Mucosa of stomach (tissue), 1 donor: ENCODE results near the gene KNDC1.

ENCODE experiments used
- H3K27me3 ChIP-seq: one replicate; pipeline ENCODE4 v1.7.0; 2013; ENCODE audit warnings: mild to moderate bottlenecking, low read length; ENCODE audit not compliant: control insufficient read depth, insufficient read depth
- H3K36me3 ChIP-seq: one replicate; pipeline ENCODE4 v1.7.0; 2013; ENCODE audit warnings: low read length; ENCODE audit not compliant: control insufficient read depth, insufficient read depth
- H3K4me1 ChIP-seq: one replicate; pipeline ENCODE4 v1.7.0; 2013; ENCODE audit warnings: mild to moderate bottlenecking, low read length; ENCODE audit not compliant: control insufficient read depth, insufficient read depth
- H3K4me3 ChIP-seq: one replicate; pipeline ENCODE4 v1.7.0; 2013; ENCODE audit warnings: low read length
- H3K9ac ChIP-seq: one replicate; pipeline ENCODE4 v1.7.0; 2013; ENCODE audit warnings: mild to moderate bottlenecking, low read length, moderate library complexity
- H3K9me3 ChIP-seq: one replicate; pipeline ENCODE4 v1.7.0; 2013; ENCODE audit warnings: mild to moderate bottlenecking, low read length, moderate library complexity; ENCODE audit not compliant: control insufficient read depth
- donor health status: Pancreatic carcinoma.

The KNDC1 gene

DNA sequence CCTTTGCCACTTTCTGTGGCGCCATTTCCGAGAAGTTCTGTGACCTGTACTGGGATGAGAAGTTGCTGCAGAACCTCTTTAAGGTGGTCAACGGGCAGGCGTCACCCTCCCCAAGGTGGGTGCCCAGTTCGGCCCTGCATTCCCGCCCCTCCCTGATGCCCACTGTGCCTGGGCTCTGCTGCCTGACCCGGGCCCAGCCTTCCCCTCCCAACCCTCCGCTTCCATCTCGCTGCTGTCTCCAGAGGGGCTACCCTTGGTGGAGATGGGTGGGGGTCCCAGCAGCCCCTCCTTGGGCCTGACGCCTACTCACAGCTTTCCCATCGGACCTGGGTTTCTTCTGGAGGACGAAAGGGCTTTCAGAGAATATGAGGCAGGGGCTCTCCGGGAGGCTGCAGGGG, 39.5 kb downstream of the KNDC1 start:
- Histone ChIP-seq H3K36me3 (no peaks in the 10 kb centered on the region), H3K9me3 (no peaks in the 10 kb centered on the region), H3K9ac (no peak overlapping the region), H3K27me3 (no peaks in the 10 kb centered on the region), H3K4me3 (no peak overlapping the region), H3K4me1 (no peaks in the 10 kb centered on the region)

GRCh38 chr10:133199992-133200611, 40.1 kb downstream of the KNDC1 start:
- Histone ChIP-seq H3K4me3 (no peak overlapping the region), H3K9ac (no peak overlapping the region), H3K36me3 (no peaks in the 10 kb centered on the region), H3K27me3 (no peaks in the 10 kb centered on the region), H3K9me3 (no peaks in the 10 kb centered on the region), H3K4me1 (no peaks in the 10 kb centered on the region)

DNA sequence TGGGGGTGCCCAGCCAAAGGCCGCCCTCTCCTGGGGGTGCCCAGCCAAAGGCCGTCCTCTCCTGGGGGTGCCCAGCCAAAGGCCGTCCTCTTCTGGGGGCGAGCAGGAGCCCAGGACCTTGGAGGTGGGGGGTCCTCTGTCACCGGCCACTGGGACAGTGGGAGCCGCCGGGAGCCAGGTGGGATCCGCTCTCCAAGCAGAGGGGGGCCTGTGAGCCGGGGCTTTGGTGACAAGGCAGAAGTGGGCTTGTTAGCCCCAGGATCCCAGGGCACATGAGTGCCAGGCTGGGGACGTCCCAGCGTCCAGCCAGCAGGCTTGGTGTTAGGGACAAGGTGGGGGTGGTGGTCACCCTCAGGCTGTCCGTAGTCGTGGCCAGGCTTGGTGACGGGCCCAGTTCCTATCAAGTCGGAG, 40.6 kb downstream of the KNDC1 start:
- Histone ChIP-seq H3K27me3 (no peaks in the 10 kb centered on the region), H3K4me1 (no peaks in the 10 kb centered on the region), H3K36me3 (no peaks in the 10 kb centered on the region), H3K9me3 (no peaks in the 10 kb centered on the region), H3K4me3 (no peak overlapping the region), H3K9ac (no peak overlapping the region)

DNA sequence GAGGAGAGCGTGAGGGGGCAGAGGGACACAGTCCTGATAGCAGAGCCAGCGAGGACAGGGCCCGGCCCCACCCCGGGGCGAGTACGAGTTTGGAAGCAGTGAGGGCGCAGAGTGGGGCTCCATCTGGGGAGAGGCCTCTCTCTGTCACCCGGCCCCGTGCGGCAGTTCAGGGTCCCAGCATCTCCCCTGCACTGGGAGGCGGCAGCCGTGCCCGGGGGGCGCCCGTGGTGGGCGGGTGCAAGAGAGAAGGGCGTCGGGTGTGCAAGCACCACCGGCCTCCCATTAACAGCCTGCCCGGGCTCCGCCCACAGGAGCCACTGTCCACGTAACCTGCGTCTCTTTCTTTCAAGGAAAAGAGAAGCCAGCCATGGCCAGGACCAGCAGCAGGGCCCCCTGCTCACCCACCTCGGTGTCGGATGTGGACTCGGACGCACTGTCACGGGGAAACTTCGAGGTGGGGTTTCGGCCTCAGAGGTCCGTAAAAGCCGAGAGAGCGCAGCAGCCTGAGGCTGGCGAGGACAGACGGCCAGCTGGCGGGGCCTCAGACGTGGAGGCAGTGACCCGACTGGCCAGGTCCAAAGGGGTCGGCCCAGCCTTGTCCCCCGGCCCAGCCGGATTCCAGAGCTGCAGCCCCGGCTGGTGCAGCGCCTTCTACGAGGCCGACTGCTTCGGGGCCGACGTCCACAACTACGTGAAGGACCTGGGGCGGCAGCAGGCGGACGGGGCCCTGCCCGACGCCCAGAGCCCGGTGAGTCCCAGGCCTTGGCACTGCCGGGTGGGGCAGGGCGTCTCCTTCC, 41.3 kb downstream of the KNDC1 start:
- Histone ChIP-seq H3K27me3 (no peaks in the 10 kb centered on the region), H3K36me3 (no peaks in the 10 kb centered on the region), H3K9ac (no peak overlapping the region), H3K9me3 (no peaks in the 10 kb centered on the region), H3K4me1 (no peaks in the 10 kb centered on the region), H3K4me3 (no peak overlapping the region)

- Histone ChIP-seq H3K4me3 (no peak overlapping the region), H3K9me3 (no peaks in the 10 kb centered on the region), H3K9ac (no peak overlapping the region), H3K4me1 (no peaks in the 10 kb centered on the region), H3K36me3 (no peaks in the 10 kb centered on the region), H3K27me3 (no peaks in the 10 kb centered on the region)
These were observed 42.1 kb downstream of the KNDC1 start for GRCh38 chr10:133201948-133202725.

DNA sequence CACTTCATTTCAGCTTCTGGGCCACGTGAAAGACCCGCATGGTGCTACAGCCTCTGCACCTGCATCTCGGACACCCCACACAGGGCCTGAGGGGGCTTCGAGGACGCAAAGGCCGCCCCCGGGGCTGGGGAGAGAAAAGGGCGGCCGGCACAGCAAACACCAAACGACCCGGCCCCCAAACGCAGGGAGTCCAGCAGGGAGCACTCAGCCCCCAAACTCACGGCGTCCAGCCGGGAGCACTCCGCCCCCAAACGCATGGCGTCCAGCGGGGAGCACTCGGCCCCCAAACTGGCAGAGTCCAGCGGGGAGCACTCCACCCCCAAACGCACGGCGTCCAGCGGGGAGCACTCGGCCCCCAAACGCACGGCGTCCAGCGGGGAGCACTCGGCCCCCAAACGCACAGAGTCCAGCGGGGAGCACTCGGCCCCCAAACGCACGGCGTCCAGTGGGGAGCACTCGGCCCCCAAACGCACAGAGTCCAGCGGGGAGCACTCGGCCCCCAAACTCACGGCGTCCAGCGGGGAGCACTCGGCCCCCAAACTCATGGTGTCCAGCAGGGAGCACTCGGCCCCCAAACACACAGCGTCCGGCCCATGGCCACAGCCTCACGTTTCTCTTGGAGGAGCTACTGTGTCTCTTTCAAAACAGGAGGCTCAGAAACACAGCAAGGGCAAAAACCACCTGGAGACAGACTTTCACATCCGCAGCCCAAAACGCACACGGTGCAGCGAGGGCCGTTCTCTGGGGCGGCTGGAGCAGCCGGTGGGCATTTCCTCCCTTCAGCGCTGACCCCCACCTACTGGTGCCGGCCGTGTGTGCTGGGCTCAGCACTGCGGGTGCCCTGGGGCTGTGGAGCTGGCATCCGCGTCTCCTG, 43.0 kb downstream of the KNDC1 start:
- Histone ChIP-seq H3K9ac (no peak overlapping the region), H3K4me3 (no peak overlapping the region), H3K27me3 (no peaks in the 10 kb centered on the region), H3K9me3 (no peaks in the 10 kb centered on the region), H3K36me3 (no peaks in the 10 kb centered on the region), H3K4me1 (no peaks in the 10 kb centered on the region)

GRCh38 chr10:133203652-133204195, 43.7 kb downstream of the KNDC1 start:
- Histone ChIP-seq H3K36me3 (no peaks in the 10 kb centered on the region), H3K9ac (no peak overlapping the region), H3K27me3 (no peaks in the 10 kb centered on the region), H3K9me3 (no peaks in the 10 kb centered on the region), H3K4me3 (no peak overlapping the region), H3K4me1 (no peaks in the 10 kb centered on the region)

- no peaks in the 10 kb centered on the region for H3K27me3 ChIP-seq
- H3K9me3 ChIP-seq = no peaks in the 10 kb centered on the region
- H3K36me3 ChIP-seq = no peaks in the 10 kb centered on the region
- H3K4me3 ChIP-seq = no peak overlapping the region
- H3K4me1 ChIP-seq = no peaks in the 10 kb centered on the region
- no peak overlapping the region for H3K9ac ChIP-seq
These were observed 44.4 kb downstream of the KNDC1 start for GRCh38 chr10:133204226-133205015.

- no peaks in the 10 kb centered on the region for H3K36me3 ChIP-seq
- H3K27me3 ChIP-seq = no peaks in the 10 kb centered on the region
- no peaks in the 10 kb centered on the region for H3K4me1 ChIP-seq
- H3K4me3 ChIP-seq = no peak overlapping the region
- no peaks in the 10 kb centered on the region for H3K9me3 ChIP-seq
- H3K9ac ChIP-seq = no peak overlapping the region
These were observed 45.1 kb downstream of the KNDC1 start for GRCh38 chr10:133205146-133205545.

DNA sequence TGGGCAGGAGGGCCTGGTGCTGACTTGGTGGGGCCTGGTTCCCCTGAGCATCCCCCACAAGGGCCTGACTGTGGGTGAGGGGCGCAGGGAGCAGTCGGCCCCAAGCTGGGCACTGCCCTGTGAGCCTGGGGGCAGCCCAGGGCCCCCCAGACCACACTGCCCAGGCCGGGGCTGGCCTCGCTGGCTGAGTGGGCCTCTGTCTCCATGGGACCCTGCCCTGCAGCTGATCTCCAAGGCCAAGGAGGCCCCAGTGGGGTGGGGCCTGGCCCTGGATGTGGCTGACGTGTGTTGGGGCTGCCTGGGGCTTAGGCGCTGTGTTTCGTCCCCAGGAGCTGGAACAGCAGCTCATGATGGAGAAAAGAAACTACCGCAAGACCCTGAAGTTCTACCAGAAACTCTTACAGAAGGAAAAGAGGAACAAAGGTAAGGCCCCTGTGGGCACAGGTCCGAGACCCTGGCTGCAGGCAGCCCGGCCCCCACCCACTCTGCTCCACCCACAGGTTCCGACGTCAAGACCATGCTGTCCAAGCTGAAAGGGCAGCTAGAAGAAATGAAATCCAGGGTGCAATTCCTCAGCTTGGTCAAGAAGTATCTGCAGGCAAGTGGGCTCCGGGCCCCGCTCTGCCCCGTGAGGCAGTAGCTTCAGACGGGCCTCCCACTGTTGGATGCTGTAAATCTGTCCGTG, 46.5 kb downstream of the KNDC1 start:
- Histone ChIP-seq H3K4me1 (no peaks in the 10 kb centered on the region), H3K9ac (no peak overlapping the region), H3K4me3 (no peak overlapping the region), H3K9me3 (no peaks in the 10 kb centered on the region), H3K27me3 (no peaks in the 10 kb centered on the region), H3K36me3 (no peaks in the 10 kb centered on the region)
